ENCODE data around the gene CCR5.

DNA sequence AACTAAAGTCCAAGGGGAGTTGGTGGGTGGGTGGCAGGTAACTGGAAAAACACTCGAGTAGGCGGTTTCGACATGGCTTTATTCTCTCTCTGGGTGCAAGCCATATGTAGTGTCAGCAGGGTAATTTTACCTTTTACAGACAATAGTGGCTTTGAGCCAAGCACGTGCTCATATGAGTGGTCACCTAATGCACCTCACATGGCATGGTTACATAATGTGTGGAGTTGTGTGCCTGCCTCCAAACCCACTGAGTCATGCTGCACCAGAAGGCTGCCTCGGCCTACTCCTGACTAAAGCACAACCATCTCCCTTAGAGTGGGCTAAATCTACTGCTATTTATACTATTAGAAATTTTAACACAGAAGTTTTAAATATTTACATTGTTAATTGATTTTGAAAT lies 52.8 kb downstream of the CCR5 start:
- TF ChIP-seq, protein P1, sequence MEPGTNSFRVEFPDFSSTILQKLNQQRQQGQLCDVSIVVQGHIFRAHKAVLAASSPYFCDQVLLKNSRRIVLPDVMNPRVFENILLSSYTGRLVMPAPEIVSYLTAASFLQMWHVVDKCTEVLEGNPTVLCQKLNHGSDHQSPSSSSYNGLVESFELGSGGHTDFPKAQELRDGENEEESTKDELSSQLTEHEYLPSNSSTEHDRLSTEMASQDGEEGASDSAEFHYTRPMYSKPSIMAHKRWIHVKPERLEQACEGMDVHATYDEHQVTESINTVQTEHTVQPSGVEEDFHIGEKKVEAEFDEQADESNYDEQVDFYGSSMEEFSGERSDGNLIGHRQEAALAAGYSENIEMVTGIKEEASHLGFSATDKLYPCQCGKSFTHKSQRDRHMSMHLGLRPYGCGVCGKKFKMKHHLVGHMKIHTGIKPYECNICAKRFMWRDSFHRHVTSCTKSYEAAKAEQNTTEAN (CRISPR knock-in tag; IDR thresholded peaks at IDR 0.05) = no peak
- TF ChIP-seq, protein P2, sequence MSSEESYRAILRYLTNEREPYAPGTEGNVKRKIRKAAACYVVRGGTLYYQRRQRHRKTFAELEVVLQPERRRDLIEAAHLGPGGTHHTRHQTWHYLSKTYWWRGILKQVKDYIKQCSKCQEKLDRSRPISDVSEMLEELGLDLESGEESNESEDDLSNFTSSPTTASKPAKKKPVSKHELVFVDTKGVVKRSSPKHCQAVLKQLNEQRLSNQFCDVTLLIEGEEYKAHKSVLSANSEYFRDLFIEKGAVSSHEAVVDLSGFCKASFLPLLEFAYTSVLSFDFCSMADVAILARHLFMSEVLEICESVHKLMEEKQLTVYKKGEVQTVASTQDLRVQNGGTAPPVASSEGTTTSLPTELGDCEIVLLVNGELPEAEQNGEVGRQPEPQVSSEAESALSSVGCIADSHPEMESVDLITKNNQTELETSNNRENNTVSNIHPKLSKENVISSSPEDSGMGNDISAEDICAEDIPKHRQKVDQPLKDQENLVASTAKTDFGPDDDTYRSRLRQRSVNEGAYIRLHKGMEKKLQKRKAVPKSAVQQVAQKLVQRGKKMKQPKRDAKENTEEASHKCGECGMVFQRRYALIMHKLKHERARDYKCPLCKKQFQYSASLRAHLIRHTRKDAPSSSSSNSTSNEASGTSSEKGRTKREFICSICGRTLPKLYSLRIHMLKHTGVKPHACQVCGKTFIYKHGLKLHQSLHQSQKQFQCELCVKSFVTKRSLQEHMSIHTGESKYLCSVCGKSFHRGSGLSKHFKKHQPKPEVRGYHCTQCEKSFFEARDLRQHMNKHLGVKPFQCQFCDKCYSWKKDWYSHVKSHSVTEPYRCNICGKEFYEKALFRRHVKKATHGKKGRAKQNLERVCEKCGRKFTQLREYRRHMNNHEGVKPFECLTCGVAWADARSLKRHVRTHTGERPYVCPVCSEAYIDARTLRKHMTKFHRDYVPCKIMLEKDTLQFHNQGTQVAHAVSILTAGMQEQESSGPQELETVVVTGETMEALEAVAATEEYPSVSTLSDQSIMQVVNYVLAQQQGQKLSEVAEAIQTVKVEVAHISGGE (CRISPR knock-in tag; IDR thresholded peaks at IDR 0.05) = no peak
- TF ChIP-seq CREB1 (IDR thresholded peaks at IDR 0.05) (no peak), CREB1 (CRISPR knock-in tag; IDR thresholded peaks at IDR 0.05) (no peak), EZH2 (IDR thresholded peaks at IDR 0.05; ENCODE audit: borderline replicate concordance, low read depth, low read length) (no peak), HNRNPL (IDR thresholded peaks at IDR 0.05; ENCODE audit: low read depth, low read length) (no peak), KLF1 (tag; IDR thresholded peaks at IDR 0.05) (no peak), GABPA (tag; conservative IDR thresholded peaks at IDR 0.05; ENCODE audit: low read depth) (no peak)
- TF ChIP-seq, protein P3, sequence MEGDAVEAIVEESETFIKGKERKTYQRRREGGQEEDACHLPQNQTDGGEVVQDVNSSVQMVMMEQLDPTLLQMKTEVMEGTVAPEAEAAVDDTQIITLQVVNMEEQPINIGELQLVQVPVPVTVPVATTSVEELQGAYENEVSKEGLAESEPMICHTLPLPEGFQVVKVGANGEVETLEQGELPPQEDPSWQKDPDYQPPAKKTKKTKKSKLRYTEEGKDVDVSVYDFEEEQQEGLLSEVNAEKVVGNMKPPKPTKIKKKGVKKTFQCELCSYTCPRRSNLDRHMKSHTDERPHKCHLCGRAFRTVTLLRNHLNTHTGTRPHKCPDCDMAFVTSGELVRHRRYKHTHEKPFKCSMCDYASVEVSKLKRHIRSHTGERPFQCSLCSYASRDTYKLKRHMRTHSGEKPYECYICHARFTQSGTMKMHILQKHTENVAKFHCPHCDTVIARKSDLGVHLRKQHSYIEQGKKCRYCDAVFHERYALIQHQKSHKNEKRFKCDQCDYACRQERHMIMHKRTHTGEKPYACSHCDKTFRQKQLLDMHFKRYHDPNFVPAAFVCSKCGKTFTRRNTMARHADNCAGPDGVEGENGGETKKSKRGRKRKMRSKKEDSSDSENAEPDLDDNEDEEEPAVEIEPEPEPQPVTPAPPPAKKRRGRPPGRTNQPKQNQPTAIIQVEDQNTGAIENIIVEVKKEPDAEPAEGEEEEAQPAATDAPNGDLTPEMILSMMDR (IDR thresholded peaks at IDR 0.05 in 2 of 3, conservative IDR thresholded peaks at IDR 0.05 in 1 of 3; ENCODE audit: insufficient read depth in 2 of 3, low read depth in 1 of 3, low read length in 3 of 3) = no peak
- TF ChIP-seq, protein P4, sequence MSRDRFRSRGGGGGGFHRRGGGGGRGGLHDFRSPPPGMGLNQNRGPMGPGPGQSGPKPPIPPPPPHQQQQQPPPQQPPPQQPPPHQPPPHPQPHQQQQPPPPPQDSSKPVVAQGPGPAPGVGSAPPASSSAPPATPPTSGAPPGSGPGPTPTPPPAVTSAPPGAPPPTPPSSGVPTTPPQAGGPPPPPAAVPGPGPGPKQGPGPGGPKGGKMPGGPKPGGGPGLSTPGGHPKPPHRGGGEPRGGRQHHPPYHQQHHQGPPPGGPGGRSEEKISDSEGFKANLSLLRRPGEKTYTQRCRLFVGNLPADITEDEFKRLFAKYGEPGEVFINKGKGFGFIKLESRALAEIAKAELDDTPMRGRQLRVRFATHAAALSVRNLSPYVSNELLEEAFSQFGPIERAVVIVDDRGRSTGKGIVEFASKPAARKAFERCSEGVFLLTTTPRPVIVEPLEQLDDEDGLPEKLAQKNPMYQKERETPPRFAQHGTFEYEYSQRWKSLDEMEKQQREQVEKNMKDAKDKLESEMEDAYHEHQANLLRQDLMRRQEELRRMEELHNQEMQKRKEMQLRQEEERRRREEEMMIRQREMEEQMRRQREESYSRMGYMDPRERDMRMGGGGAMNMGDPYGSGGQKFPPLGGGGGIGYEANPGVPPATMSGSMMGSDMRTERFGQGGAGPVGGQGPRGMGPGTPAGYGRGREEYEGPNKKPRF (IDR thresholded peaks at IDR 0.05; ENCODE audit: low read depth, low read length) = no peak
- TF ChIP-seq, protein P5, sequence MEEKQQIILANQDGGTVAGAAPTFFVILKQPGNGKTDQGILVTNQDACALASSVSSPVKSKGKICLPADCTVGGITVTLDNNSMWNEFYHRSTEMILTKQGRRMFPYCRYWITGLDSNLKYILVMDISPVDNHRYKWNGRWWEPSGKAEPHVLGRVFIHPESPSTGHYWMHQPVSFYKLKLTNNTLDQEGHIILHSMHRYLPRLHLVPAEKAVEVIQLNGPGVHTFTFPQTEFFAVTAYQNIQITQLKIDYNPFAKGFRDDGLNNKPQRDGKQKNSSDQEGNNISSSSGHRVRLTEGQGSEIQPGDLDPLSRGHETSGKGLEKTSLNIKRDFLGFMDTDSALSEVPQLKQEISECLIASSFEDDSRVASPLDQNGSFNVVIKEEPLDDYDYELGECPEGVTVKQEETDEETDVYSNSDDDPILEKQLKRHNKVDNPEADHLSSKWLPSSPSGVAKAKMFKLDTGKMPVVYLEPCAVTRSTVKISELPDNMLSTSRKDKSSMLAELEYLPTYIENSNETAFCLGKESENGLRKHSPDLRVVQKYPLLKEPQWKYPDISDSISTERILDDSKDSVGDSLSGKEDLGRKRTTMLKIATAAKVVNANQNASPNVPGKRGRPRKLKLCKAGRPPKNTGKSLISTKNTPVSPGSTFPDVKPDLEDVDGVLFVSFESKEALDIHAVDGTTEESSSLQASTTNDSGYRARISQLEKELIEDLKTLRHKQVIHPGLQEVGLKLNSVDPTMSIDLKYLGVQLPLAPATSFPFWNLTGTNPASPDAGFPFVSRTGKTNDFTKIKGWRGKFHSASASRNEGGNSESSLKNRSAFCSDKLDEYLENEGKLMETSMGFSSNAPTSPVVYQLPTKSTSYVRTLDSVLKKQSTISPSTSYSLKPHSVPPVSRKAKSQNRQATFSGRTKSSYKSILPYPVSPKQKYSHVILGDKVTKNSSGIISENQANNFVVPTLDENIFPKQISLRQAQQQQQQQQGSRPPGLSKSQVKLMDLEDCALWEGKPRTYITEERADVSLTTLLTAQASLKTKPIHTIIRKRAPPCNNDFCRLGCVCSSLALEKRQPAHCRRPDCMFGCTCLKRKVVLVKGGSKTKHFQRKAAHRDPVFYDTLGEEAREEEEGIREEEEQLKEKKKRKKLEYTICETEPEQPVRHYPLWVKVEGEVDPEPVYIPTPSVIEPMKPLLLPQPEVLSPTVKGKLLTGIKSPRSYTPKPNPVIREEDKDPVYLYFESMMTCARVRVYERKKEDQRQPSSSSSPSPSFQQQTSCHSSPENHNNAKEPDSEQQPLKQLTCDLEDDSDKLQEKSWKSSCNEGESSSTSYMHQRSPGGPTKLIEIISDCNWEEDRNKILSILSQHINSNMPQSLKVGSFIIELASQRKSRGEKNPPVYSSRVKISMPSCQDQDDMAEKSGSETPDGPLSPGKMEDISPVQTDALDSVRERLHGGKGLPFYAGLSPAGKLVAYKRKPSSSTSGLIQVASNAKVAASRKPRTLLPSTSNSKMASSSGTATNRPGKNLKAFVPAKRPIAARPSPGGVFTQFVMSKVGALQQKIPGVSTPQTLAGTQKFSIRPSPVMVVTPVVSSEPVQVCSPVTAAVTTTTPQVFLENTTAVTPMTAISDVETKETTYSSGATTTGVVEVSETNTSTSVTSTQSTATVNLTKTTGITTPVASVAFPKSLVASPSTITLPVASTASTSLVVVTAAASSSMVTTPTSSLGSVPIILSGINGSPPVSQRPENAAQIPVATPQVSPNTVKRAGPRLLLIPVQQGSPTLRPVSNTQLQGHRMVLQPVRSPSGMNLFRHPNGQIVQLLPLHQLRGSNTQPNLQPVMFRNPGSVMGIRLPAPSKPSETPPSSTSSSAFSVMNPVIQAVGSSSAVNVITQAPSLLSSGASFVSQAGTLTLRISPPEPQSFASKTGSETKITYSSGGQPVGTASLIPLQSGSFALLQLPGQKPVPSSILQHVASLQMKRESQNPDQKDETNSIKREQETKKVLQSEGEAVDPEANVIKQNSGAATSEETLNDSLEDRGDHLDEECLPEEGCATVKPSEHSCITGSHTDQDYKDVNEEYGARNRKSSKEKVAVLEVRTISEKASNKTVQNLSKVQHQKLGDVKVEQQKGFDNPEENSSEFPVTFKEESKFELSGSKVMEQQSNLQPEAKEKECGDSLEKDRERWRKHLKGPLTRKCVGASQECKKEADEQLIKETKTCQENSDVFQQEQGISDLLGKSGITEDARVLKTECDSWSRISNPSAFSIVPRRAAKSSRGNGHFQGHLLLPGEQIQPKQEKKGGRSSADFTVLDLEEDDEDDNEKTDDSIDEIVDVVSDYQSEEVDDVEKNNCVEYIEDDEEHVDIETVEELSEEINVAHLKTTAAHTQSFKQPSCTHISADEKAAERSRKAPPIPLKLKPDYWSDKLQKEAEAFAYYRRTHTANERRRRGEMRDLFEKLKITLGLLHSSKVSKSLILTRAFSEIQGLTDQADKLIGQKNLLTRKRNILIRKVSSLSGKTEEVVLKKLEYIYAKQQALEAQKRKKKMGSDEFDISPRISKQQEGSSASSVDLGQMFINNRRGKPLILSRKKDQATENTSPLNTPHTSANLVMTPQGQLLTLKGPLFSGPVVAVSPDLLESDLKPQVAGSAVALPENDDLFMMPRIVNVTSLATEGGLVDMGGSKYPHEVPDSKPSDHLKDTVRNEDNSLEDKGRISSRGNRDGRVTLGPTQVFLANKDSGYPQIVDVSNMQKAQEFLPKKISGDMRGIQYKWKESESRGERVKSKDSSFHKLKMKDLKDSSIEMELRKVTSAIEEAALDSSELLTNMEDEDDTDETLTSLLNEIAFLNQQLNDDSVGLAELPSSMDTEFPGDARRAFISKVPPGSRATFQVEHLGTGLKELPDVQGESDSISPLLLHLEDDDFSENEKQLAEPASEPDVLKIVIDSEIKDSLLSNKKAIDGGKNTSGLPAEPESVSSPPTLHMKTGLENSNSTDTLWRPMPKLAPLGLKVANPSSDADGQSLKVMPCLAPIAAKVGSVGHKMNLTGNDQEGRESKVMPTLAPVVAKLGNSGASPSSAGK (IDR thresholded peaks at IDR 0.05) = no peak

Data from K562 (cell line).